H1 (cell line): Measurements from ENCODE around the gene MRPS18B. TPM values are rescaled to one million over a fixed set of nuclear protein-coding genes. Genes with fewer than 3 reads are reported as not detected.

ENCODE experiments used
- microRNA counts: library from miRNA; unstranded; fragments of <30 nt; microRNA quantifications from one replicate; lab custom pipeline; 2015
- microRNA-seq, 2 experiments: library from miRNA; unstranded; fragments of <30 nt; microRNA quantifications; one replicate each; pipeline versions ENCODE4 to v1.2.0, GENCODE V29; 2016 to 2020; ENCODE audit warnings: borderline microRNAs expressed in 2 of 2, borderline number of aligned reads in 2 of 2, borderline replicate concordance in 1 of 2
- polyA plus RNA-seq, 7 experiments: library from polyadenylated mRNA; depleted of rRNA in 3 of 7; stranded (reverse) in 5 of 7; unstranded in 2 of 7; fragments of >200 nt in 5 of 7; fragments of 200-250 nt in 2 of 7; gene quantifications; 1 replicate in 5 of 7; 2 replicates in 1 of 7; 4 replicates in 1 of 7; pipeline versions ENCODE4 v1.2.1 to v1.2.3, GENCODE V29; 2011 to 2013; ENCODE audit warnings: missing spikeins in 2 of 7, mixed read lengths in 2 of 7
- small RNA-seq: library from polyadenylated mRNA; stranded (forward); fragments of <200 nt; extraction: miRNeasy Mini kit (QIAGEN cat#:217004); gene quantifications from one replicate; pipeline ENCODE3, GENCODE V24; 2013; ENCODE audit not compliant: insufficient read depth
- total RNA-seq: library from RNA; stranded (reverse); fragmentation: NEBNext Ultra II Directional; extraction: Animal tissue kit (Norgen Biotek cat#: 25700); gene quantifications from 2 replicates; pipeline ENCODE4 v1.2.1, GENCODE V29; 2021

Gene MRPS18B
- total and polyA plus RNA-seq, 2 of the 8 experiments (the other 6 are each of a cell fraction or from before 2014, with no cell fraction given): 57.8 to 83.3 TPM

MicroRNA genes within 50 kb of the gene (microRNA counts, 767-probe panel; counts per million panel counts)
- 879 counts per million, percentile 95 among the panel's probes with 10 or more counts for microRNA hsa-miR-877-5p (lab: Ali Mortazavi, UCI)

Small RNA genes lying within 50 kb of the gene (microRNA-seq; reads per million reads assigned to microRNA genes)
- gene MIR877: 73.9 to 93.6 reads per million in 2 experiments

Small RNA genes lying within 50 kb of the gene (small RNA-seq; reads per million reads assigned to genes)
- 309 reads per million, percentile 98 among the genes with 10 or more reads in this experiment for gene MIR877

Other genes starting within 250 kb of the MRPS18B start
- gene HLA-E, start 128.3 kb upstream of the MRPS18B start, total RNA-seq: 24.4 and 28.0 TPM in 2 replicates
- gene HLA-E, start 128.3 kb upstream of the MRPS18B start, polyA plus RNA-seq (2011; rRNA removed): 20.2 and 26.1 TPM in 2 replicates
- gene GNL1, start 61.4 kb upstream of the MRPS18B start, total RNA-seq: 67.8 and 75.4 TPM in 2 replicates
- 42.4 and 52.9 TPM in 2 replicates for gene GNL1, start 61.4 kb upstream of the MRPS18B start, polyA plus RNA-seq (2011; rRNA removed)
- 10.5 and 11.6 TPM in 2 replicates for gene PRR3, start 60.5 kb upstream of the MRPS18B start, total RNA-seq
- 24.2 and 24.3 TPM in 2 replicates for gene PRR3, start 60.5 kb upstream of the MRPS18B start, polyA plus RNA-seq (2011; rRNA removed)
- gene ABCF1, start 46.4 kb upstream of the MRPS18B start, total RNA-seq: 119 and 123 TPM in 2 replicates
- 48.8 and 59.5 TPM in 2 replicates for gene ABCF1, start 46.4 kb upstream of the MRPS18B start, polyA plus RNA-seq (2011; rRNA removed)
- gene PPP1R10, start 597 bp upstream of the MRPS18B start, total RNA-seq: 78.9 and 89.1 TPM in 2 replicates
- gene PPP1R10, start 597 bp upstream of the MRPS18B start, polyA plus RNA-seq (2011; rRNA removed): 23.9 and 25.3 TPM in 2 replicates
- 14.6 and 15.9 TPM in 2 replicates for gene ATAT1, start 9.0 kb downstream of the MRPS18B start, total RNA-seq
- gene ATAT1, start 9.0 kb downstream of the MRPS18B start, polyA plus RNA-seq (2011; rRNA removed): 14.4 and 18.3 TPM in 2 replicates
- gene C6orf136, start 29.3 kb downstream of the MRPS18B start, total RNA-seq: 18.2 and 20.8 TPM in 2 replicates
- 23.1 and 30.4 TPM in 2 replicates for gene C6orf136, start 29.3 kb downstream of the MRPS18B start, polyA plus RNA-seq (2011; rRNA removed)
- gene DHX16, start 55.2 kb downstream of the MRPS18B start, total RNA-seq: 27.4 and 29.4 TPM in 2 replicates
- gene DHX16, start 55.2 kb downstream of the MRPS18B start, polyA plus RNA-seq (2011; rRNA removed): 44.4 and 53.8 TPM in 2 replicates
- 23.6 and 25.1 TPM in 2 replicates for gene PPP1R18, start 68.8 kb downstream of the MRPS18B start, total RNA-seq
- gene PPP1R18, start 68.8 kb downstream of the MRPS18B start, polyA plus RNA-seq (2011; rRNA removed): 29.1 and 33.2 TPM in 2 replicates
- gene NRM, start 73.1 kb downstream of the MRPS18B start, total RNA-seq: 27.3 and 28.0 TPM in 2 replicates
- gene NRM, start 73.1 kb downstream of the MRPS18B start, polyA plus RNA-seq (2011; rRNA removed): 50.4 and 55.4 TPM in 2 replicates
- 68.0 and 81.1 TPM in 2 replicates for gene MDC1, start 99.4 kb downstream of the MRPS18B start, total RNA-seq
- 29.9 and 40.9 TPM in 2 replicates for gene MDC1, start 99.4 kb downstream of the MRPS18B start, polyA plus RNA-seq (2011; rRNA removed)
- gene TUBB, start 102.5 kb downstream of the MRPS18B start, total RNA-seq: 1,880 and 1,905 TPM in 2 replicates
- 2,449 and 3,022 TPM in 2 replicates for gene TUBB, start 102.5 kb downstream of the MRPS18B start, polyA plus RNA-seq (2011; rRNA removed)
- gene FLOT1, start 124.8 kb downstream of the MRPS18B start, total RNA-seq: 85.4 and 87.5 TPM in 2 replicates
- gene FLOT1, start 124.8 kb downstream of the MRPS18B start, polyA plus RNA-seq (2011; rRNA removed): 88.1 and 103 TPM in 2 replicates
- gene IER3, start 126.7 kb downstream of the MRPS18B start, total RNA-seq: 26.2 and 26.5 TPM in 2 replicates
- 11.9 and 13.4 TPM in 2 replicates for gene IER3, start 126.7 kb downstream of the MRPS18B start, polyA plus RNA-seq (2011; rRNA removed)